ENCODE results near the gene NTF3.

GRCh38 chr12:5392961-5393360 is 38.9 kb upstream of the NTF3 start:
- TF ChIP-seq CTCF (IDR thresholded peaks at IDR 0.05) (no peak), ZFX (IDR thresholded peaks at IDR 0.05; ENCODE audit: borderline replicate concordance) (no peak)

Data from 22Rv1 (cell line).